ENCODE measurements around the gene CEACAM8.
"Not testable (repeated sequence)": the region's sequence is repeated elsewhere in the genome, so short reads cannot be mapped to it uniquely, and the experiment has no call there.

CEACAM8 gene

GRCh38 chr19:42553292-42554045 lies 41.3 kb downstream of the CEACAM8 start:
- no CpG with 5 or more reads among the region's 8 CpGs for WGBS (ENCODE audit: extremely low coverage, insufficient coverage, low lambda C conversion rate)
- no peaks in the 10 kb centered on the region for H3K27me3 ChIP-seq (ENCODE audit: insufficient read depth, low read length, poor library complexity)
- DNase-seq = no peak
- no peak overlapping the region for H3K4me2 ChIP-seq (ENCODE audit: low read length)
- no peaks in the 10 kb centered on the region for H3K79me1 ChIP-seq (ENCODE audit: low read length)
- H2BK15ac ChIP-seq (replicated peaks; ENCODE audit: low read depth) = no peak overlapping the region
- H4K8ac ChIP-seq (ENCODE audit: low read depth, low read length) = no peak overlapping the region
- H3K56ac ChIP-seq (ENCODE audit: low read length) = no peak overlapping the region
- no peaks in the 10 kb centered on the region for H3K36me3 ChIP-seq (ENCODE audit: control insufficient read depth, insufficient read depth, low read length)
- H4K5ac ChIP-seq (ENCODE audit: low read length) = no peak overlapping the region
- H3K4me1 ChIP-seq (ENCODE audit: control insufficient read depth, low read depth, low read length) = no peaks in the 10 kb centered on the region
- H3K18ac ChIP-seq (ENCODE audit: low read length) = no peak overlapping the region
- no peak overlapping the region for H2AK5ac ChIP-seq (ENCODE audit: low read length)
- H3K79me2 ChIP-seq (ENCODE audit: control insufficient read depth, insufficient read depth, low read length) = no peaks in the 10 kb centered on the region
- no peak overlapping the region for H2BK5ac ChIP-seq (ENCODE audit: low read length)
- no peak overlapping the region for H2BK120ac ChIP-seq (ENCODE audit: low read depth, low read length)
- H3K9ac ChIP-seq (ENCODE audit: low read length) = no peak overlapping the region
- H3K4me3 ChIP-seq (ENCODE audit: low read length) = no peak overlapping the region
- no peak overlapping the region for H3K23ac ChIP-seq (ENCODE audit: low read length)
- H3K4ac ChIP-seq (ENCODE audit: low read depth, low read length) = no peak overlapping the region
- H3K27ac ChIP-seq (ENCODE audit: low read depth, low read length) = no peak overlapping the region

GRCh38 chr19:42552086-42553065 lies 42.3 kb downstream of the CEACAM8 start:
- Histone ChIP-seq H2BK120ac (ENCODE audit: low read depth, low read length) (no peak overlapping the region), H3K27ac (ENCODE audit: low read depth, low read length) (no peak overlapping the region), H3K18ac (ENCODE audit: low read length) (no peak overlapping the region), H3K23ac (ENCODE audit: low read length) (no peak overlapping the region), H3K79me2 (ENCODE audit: control insufficient read depth, insufficient read depth, low read length) (no peaks in the 10 kb centered on the region), H4K8ac (ENCODE audit: low read depth, low read length) (no peak overlapping the region), H3K36me3 (ENCODE audit: control insufficient read depth, insufficient read depth, low read length) (no peaks in the 10 kb centered on the region), H3K79me1 (ENCODE audit: low read length) (no peaks in the 10 kb centered on the region), H2AK5ac (ENCODE audit: low read length) (no peak overlapping the region), H4K5ac (ENCODE audit: low read length) (no peak overlapping the region), H3K4me1 (ENCODE audit: control insufficient read depth, low read depth, low read length) (no peaks in the 10 kb centered on the region), H3K9ac (ENCODE audit: low read length) (no peak overlapping the region), H2BK5ac (ENCODE audit: low read length) (no peak overlapping the region), H3K4me2 (ENCODE audit: low read length) (no peak overlapping the region), H3K27me3 (ENCODE audit: insufficient read depth, low read length, poor library complexity) (no peaks in the 10 kb centered on the region), H3K4ac (ENCODE audit: low read depth, low read length) (no peak overlapping the region), H3K56ac (ENCODE audit: low read length) (no peak overlapping the region), H2BK15ac (replicated peaks; ENCODE audit: low read depth) (no peak overlapping the region), H3K4me3 (ENCODE audit: low read length) (no peak overlapping the region)
- WGBS (ENCODE audit: extremely low coverage, insufficient coverage, low lambda C conversion rate) = no CpG with 5 or more reads among the region's 8 CpGs
- no peak for DNase-seq

DNA sequence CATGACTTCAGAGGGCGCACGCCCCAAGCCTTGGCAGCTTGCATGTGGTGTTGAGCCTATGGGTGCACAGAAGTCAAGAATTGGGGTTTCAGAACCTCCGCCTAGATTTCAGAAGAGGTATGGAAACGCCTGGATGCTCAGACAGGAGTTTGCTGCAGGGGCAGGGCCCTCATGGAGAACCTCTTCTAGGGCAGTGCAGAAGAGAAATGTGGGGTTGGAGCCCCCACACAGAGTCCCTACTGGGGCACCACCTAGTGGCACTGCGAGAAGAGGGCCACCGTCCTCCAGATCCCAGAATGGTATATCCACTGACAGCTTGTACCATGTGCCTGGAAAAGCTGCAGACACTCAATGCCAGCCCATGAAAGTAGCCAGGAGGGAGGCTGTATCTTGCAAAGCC lies 44.2 kb downstream of the CEACAM8 start:
- H3K27me3 ChIP-seq (ENCODE audit: insufficient read depth, low read length, poor library complexity); H2AK5ac ChIP-seq (ENCODE audit: low read length): not testable (repeated sequence)
- no CpG with 5 or more reads among the region's 6 CpGs for WGBS (ENCODE audit: extremely low coverage, insufficient coverage, low lambda C conversion rate)

GRCh38 chr19:42549067-42549466 lies 45.7 kb downstream of the CEACAM8 start:
- not testable (repeated sequence) for H3K36me3 ChIP-seq (ENCODE audit: control insufficient read depth, insufficient read depth, low read length); H3K27me3 ChIP-seq (ENCODE audit: insufficient read depth, low read length, poor library complexity); H3K18ac ChIP-seq (ENCODE audit: low read length); H4K8ac ChIP-seq (ENCODE audit: low read depth, low read length); H3K23ac ChIP-seq (ENCODE audit: low read length); H3K4me2 ChIP-seq (ENCODE audit: low read length); H2BK5ac ChIP-seq (ENCODE audit: low read length); H3K9ac ChIP-seq (ENCODE audit: low read length); H3K56ac ChIP-seq (ENCODE audit: low read length); H3K4me3 ChIP-seq (ENCODE audit: low read length); DNase-seq; H4K5ac ChIP-seq (ENCODE audit: low read length); H3K4me1 ChIP-seq (ENCODE audit: control insufficient read depth, low read depth, low read length); H2BK120ac ChIP-seq (ENCODE audit: low read depth, low read length); H3K4ac ChIP-seq (ENCODE audit: low read depth, low read length); H3K79me1 ChIP-seq (ENCODE audit: low read length); H2AK5ac ChIP-seq (ENCODE audit: low read length); H3K27ac ChIP-seq (ENCODE audit: low read depth, low read length); H3K79me2 ChIP-seq (ENCODE audit: control insufficient read depth, insufficient read depth, low read length); H2BK15ac ChIP-seq (replicated peaks; ENCODE audit: low read depth)
- WGBS (ENCODE audit: extremely low coverage, insufficient coverage, low lambda C conversion rate) = no CpG with 5 or more reads among the region's 1 CpG

More for the DNA sequence above, 44.2 kb downstream of the CEACAM8 start:
- not testable (repeated sequence) for H2BK5ac ChIP-seq (ENCODE audit: low read length); H3K9ac ChIP-seq (ENCODE audit: low read length); H2BK15ac ChIP-seq (replicated peaks; ENCODE audit: low read depth); H3K23ac ChIP-seq (ENCODE audit: low read length); H3K36me3 ChIP-seq (ENCODE audit: control insufficient read depth, insufficient read depth, low read length); H3K56ac ChIP-seq (ENCODE audit: low read length); H3K27ac ChIP-seq (ENCODE audit: low read depth, low read length); H4K8ac ChIP-seq (ENCODE audit: low read depth, low read length); H3K4me1 ChIP-seq (ENCODE audit: control insufficient read depth, low read depth, low read length); H3K4me2 ChIP-seq (ENCODE audit: low read length); H4K5ac ChIP-seq (ENCODE audit: low read length); H3K4ac ChIP-seq (ENCODE audit: low read depth, low read length); H3K4me3 ChIP-seq (ENCODE audit: low read length); H3K79me1 ChIP-seq (ENCODE audit: low read length); H2BK120ac ChIP-seq (ENCODE audit: low read depth, low read length); H3K18ac ChIP-seq (ENCODE audit: low read length); H3K79me2 ChIP-seq (ENCODE audit: control insufficient read depth, insufficient read depth, low read length); DNase-seq

DNA sequence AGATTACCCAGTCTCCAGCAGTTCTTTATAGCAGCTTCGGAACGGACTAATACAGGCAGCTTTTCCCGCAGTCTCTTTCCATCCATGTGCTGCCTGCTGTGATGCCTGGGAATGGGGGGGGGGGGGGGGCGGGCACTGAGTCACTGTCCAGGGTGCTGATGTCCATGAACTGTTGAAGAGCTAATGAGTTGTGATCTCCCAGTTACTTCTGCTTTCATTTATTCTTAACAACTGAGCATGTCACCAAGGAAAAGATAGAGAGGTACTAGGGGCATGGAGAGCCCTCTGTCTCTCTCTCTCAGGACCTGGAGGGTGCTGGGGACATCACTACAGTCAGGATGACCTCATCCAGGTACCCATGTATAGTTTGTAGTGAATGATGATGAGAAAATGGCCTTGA lies 46.2 kb downstream of the CEACAM8 start:
- Histone ChIP-seq H3K79me2 (ENCODE audit: control insufficient read depth, insufficient read depth, low read length) (no peaks in the 10 kb centered on the region), H2BK15ac (replicated peaks; ENCODE audit: low read depth) (no peak overlapping the region), H2AK5ac (ENCODE audit: low read length) (no peak overlapping the region), H3K23ac (ENCODE audit: low read length) (no peak overlapping the region), H3K4me2 (ENCODE audit: low read length) (no peak overlapping the region), H4K8ac (ENCODE audit: low read depth, low read length) (no peak overlapping the region), H3K27ac (ENCODE audit: low read depth, low read length) (no peak overlapping the region), H3K27me3 (ENCODE audit: insufficient read depth, low read length, poor library complexity) (no peaks in the 10 kb centered on the region), H3K4ac (ENCODE audit: low read depth, low read length) (no peak overlapping the region), H3K4me3 (ENCODE audit: low read length) (no peak overlapping the region), H3K56ac (ENCODE audit: low read length) (no peak overlapping the region), H3K4me1 (ENCODE audit: control insufficient read depth, low read depth, low read length) (no peaks in the 10 kb centered on the region), H3K18ac (ENCODE audit: low read length) (no peak overlapping the region), H3K9ac (ENCODE audit: low read length) (no peak overlapping the region), H2BK5ac (ENCODE audit: low read length) (no peak overlapping the region), H3K36me3 (ENCODE audit: control insufficient read depth, insufficient read depth, low read length) (no peaks in the 10 kb centered on the region), H4K5ac (ENCODE audit: low read length) (no peak overlapping the region), H2BK120ac (ENCODE audit: low read depth, low read length) (no peak overlapping the region), H3K79me1 (ENCODE audit: low read length) (no peaks in the 10 kb centered on the region)
- WGBS (ENCODE audit: extremely low coverage, insufficient coverage, low lambda C conversion rate) = no CpG with 5 or more reads among the region's 4 CpGs
- no peak for DNase-seq

All from mesendoderm (in vitro differentiated cells).